Gastroesophageal sphincter (tissue), 3 donors: ENCODE data around the gene MED26.

Experiments used
- POLR2A ChIP-seq, 2 donors: fragments of 450-650 bp; IDR thresholded peaks; one replicate each; pipeline ENCODE4 v1.6.1; 2017; ENCODE audit warnings: antibody characterized with exemption in 2 of 2, mild to moderate bottlenecking in 2 of 2, moderate library complexity in 1 of 2
- POLR2AphosphoS5 ChIP-seq: sonication (generic); formaldehyde crosslinking; IDR thresholded peaks from one replicate; pipeline ENCODE4 v1.6.1; 2017; ENCODE audit warnings: antibody characterized with exemption
- TF ChIP-seq, protein P1 (sequence below), 4 experiments: fragments of 200-600 bp in 2 of 4; fragments of 450-650 bp in 2 of 4; sonication (generic) in 1 of 4; IDR thresholded peaks; one replicate each; pipeline ENCODE4 v1.5.1; 2017 to 2019; ENCODE audit warnings: antibody characterized with exemption in 4 of 4, mild to moderate bottlenecking in 2 of 4, moderate library complexity in 2 of 4

- TF ChIP-seq POLR2AphosphoS5 (no peak), POLR2A (IDR thresholded peaks at IDR 0.05) (no peak)
- TF ChIP-seq, protein P1, sequence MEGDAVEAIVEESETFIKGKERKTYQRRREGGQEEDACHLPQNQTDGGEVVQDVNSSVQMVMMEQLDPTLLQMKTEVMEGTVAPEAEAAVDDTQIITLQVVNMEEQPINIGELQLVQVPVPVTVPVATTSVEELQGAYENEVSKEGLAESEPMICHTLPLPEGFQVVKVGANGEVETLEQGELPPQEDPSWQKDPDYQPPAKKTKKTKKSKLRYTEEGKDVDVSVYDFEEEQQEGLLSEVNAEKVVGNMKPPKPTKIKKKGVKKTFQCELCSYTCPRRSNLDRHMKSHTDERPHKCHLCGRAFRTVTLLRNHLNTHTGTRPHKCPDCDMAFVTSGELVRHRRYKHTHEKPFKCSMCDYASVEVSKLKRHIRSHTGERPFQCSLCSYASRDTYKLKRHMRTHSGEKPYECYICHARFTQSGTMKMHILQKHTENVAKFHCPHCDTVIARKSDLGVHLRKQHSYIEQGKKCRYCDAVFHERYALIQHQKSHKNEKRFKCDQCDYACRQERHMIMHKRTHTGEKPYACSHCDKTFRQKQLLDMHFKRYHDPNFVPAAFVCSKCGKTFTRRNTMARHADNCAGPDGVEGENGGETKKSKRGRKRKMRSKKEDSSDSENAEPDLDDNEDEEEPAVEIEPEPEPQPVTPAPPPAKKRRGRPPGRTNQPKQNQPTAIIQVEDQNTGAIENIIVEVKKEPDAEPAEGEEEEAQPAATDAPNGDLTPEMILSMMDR (IDR thresholded peaks at IDR 0.05): no peak
Measured at GRCh38 chr19:16589917-16590316, 38.1 kb downstream of the MED26 start.
